ENCODE results near the gene MAPK12. TPM values are rescaled to one million over a fixed set of nuclear protein-coding genes. Genes with fewer than 3 reads are reported as not detected.

MAPK12 gene
- total and polyA plus RNA-seq, 2 donors (not counting 1 experiment from before 2014, with no cell fraction given) = 16.4 to 30.1 TPM

GRCh38 chr22:50255099-50255498 is 6.4 kb downstream of the MAPK12 start:
- Histone ChIP-seq H3K9ac (ENCODE audit: insufficient read depth, low read length) (no peak overlapping the region), H3K27me3 (ENCODE audit: control insufficient read depth, insufficient read depth, low read length) (no peaks in the 10 kb centered on the region), H3K4me1 (ENCODE audit: control insufficient read depth, extremely low read depth, insufficient read depth, low read length) (peaks cover 3% of the 10 kb centered on the region), H3K9me3 (ENCODE audit: control insufficient read depth, insufficient read depth, low read depth, low read length) (no peaks in the 10 kb centered on the region), H3K79me2 (ENCODE audit: control insufficient read depth, insufficient read depth, low read length) (peaks cover 5% of the 10 kb centered on the region), H3K27ac (ENCODE audit: insufficient read depth, low read length) (no peak overlapping the region), H3K4me3 (replicated peaks in 1 of 4; ENCODE audit: control extremely low read depth in 1 of 4, insufficient read depth in 1 of 4, low read depth in 3 of 4, low read length in 4 of 4) (no peak overlapping the region), H4K20me1 (ENCODE audit: control insufficient read depth, extremely low read depth, insufficient read depth, low read length) (no peaks in the 10 kb centered on the region), H3K36me3 (ENCODE audit: control insufficient read depth, insufficient read depth, low read length) (peaks cover 20% of the 10 kb centered on the region), H2AFZ (ENCODE audit: low read length) (no peak overlapping the region), H3K4me2 (ENCODE audit: extremely low read depth, insufficient read depth, low read length) (no peak overlapping the region)
- no peak for DNase-seq (ENCODE audit: low read depth in 2 of 2)
- TF ChIP-seq EZH2 (IDR thresholded peaks at IDR 0.05; ENCODE audit: low read length, missing control alignments) (no peak), CTCF (conservative IDR thresholded peaks at IDR 0.05 in 1 of 2, IDR thresholded peaks at IDR 0.05 in 1 of 2; ENCODE audit: low read depth in 1 of 2, low read length in 2 of 2) (no peak)

- H4K20me1 ChIP-seq (ENCODE audit: control insufficient read depth, extremely low read depth, insufficient read depth, low read length) = no peaks in the 10 kb centered on the region
- H3K4me2 ChIP-seq (ENCODE audit: extremely low read depth, insufficient read depth, low read length) = no peak overlapping the region
- H3K9ac ChIP-seq (ENCODE audit: insufficient read depth, low read length) = no peak overlapping the region
- no peaks in the 10 kb centered on the region for H3K9me3 ChIP-seq (ENCODE audit: control insufficient read depth, insufficient read depth, low read depth, low read length)
- H3K36me3 ChIP-seq (ENCODE audit: control insufficient read depth, insufficient read depth, low read length) = peaks cover 23% of the 10 kb centered on the region
- H3K27ac ChIP-seq (ENCODE audit: insufficient read depth, low read length) = no peak overlapping the region
- no peak for DNase-seq (ENCODE audit: low read depth in 2 of 2)
- no peak overlapping the region for H2AFZ ChIP-seq (ENCODE audit: low read length)
- H3K79me2 ChIP-seq (ENCODE audit: control insufficient read depth, insufficient read depth, low read length) = peaks cover 8% of the 10 kb centered on the region
- TF ChIP-seq CTCF (conservative IDR thresholded peaks at IDR 0.05 in 1 of 2, IDR thresholded peaks at IDR 0.05 in 1 of 2; ENCODE audit: low read depth in 1 of 2, low read length in 2 of 2) (no peak), EZH2 (IDR thresholded peaks at IDR 0.05; ENCODE audit: low read length, missing control alignments) (no peak)
- H3K4me3 ChIP-seq (replicated peaks in 1 of 4; ENCODE audit: control extremely low read depth in 1 of 4, insufficient read depth in 1 of 4, low read depth in 3 of 4, low read length in 4 of 4) = no peak overlapping the region
- peaks cover 7% of the 10 kb centered on the region for H3K4me1 ChIP-seq (ENCODE audit: control insufficient read depth, extremely low read depth, insufficient read depth, low read length)
- H3K27me3 ChIP-seq (ENCODE audit: control insufficient read depth, insufficient read depth, low read length) = no peaks in the 10 kb centered on the region
These were observed 7.5 kb downstream of the MAPK12 start for GRCh38 chr22:50253941-50254340.

- Histone ChIP-seq H3K36me3 (ENCODE audit: control insufficient read depth, insufficient read depth, low read length) (peaks cover 28% of the 10 kb centered on the region), H3K27ac (ENCODE audit: insufficient read depth, low read length) (no peak overlapping the region), H3K27me3 (ENCODE audit: control insufficient read depth, insufficient read depth, low read length) (no peaks in the 10 kb centered on the region), H4K20me1 (ENCODE audit: control insufficient read depth, extremely low read depth, insufficient read depth, low read length) (no peaks in the 10 kb centered on the region), H3K79me2 (ENCODE audit: control insufficient read depth, insufficient read depth, low read length) (peaks cover 11% of the 10 kb centered on the region), H3K9me3 (ENCODE audit: control insufficient read depth, insufficient read depth, low read depth, low read length) (no peaks in the 10 kb centered on the region), H3K4me3 (replicated peaks in 1 of 4; ENCODE audit: control extremely low read depth in 1 of 4, insufficient read depth in 1 of 4, low read depth in 3 of 4, low read length in 4 of 4) (no peak overlapping the region), H3K9ac (ENCODE audit: insufficient read depth, low read length) (no peak overlapping the region), H3K4me1 (ENCODE audit: control insufficient read depth, extremely low read depth, insufficient read depth, low read length) (peaks cover 7% of the 10 kb centered on the region), H2AFZ (ENCODE audit: low read length) (no peak overlapping the region), H3K4me2 (ENCODE audit: extremely low read depth, insufficient read depth, low read length) (no peak overlapping the region)
- DNase-seq (ENCODE audit: low read depth in 2 of 2) = no peak
- TF ChIP-seq CTCF (conservative IDR thresholded peaks at IDR 0.05 in 1 of 2, IDR thresholded peaks at IDR 0.05 in 1 of 2; ENCODE audit: low read depth in 1 of 2, low read length in 2 of 2) (no peak), EZH2 (IDR thresholded peaks at IDR 0.05; ENCODE audit: low read length, missing control alignments) (no peak)
These were observed 8.2 kb downstream of the MAPK12 start for GRCh38 chr22:50253046-50253915.

Data from fibroblast of lung (primary cell).